ENCODE data around the gene RGS3.
A peak's percentile ranks its signal among the peaks of the same experiment; 100 is the strongest.

The RGS3 gene

GRCh38 chr9:113585555-113585954, 122.0 kb downstream of the RGS3 start:
- no peak for DNase-seq (ENCODE audit: low spot score)

- DNase-seq (ENCODE audit: low spot score): no peak
Measured at GRCh38 chr9:113587471-113588031, 124.0 kb downstream of the RGS3 start.

- DNase-seq (ENCODE audit: low spot score): no peak
Measured at GRCh38 chr9:113588242-113588810, 124.8 kb downstream of the RGS3 start.

GRCh38 chr9:113588936-113589335, 125.4 kb downstream of the RGS3 start:
- DNase-seq (ENCODE audit: low spot score): no peak

GRCh38 chr9:113589407-113589806, 125.9 kb downstream of the RGS3 start:
- DNase-seq (ENCODE audit: low spot score): no peak

GRCh38 chr9:113589890-113590289, 126.4 kb downstream of the RGS3 start:
- DNase-seq (ENCODE audit: low spot score): peak; percentile 51

- no peak for DNase-seq (ENCODE audit: low spot score)
Measured at GRCh38 chr9:113590389-113590788, 126.9 kb downstream of the RGS3 start.

- DNase-seq (ENCODE audit: low spot score): peak; percentile 88
Measured at GRCh38 chr9:113590991-113591898, 127.7 kb downstream of the RGS3 start.

- DNase-seq (ENCODE audit: low spot score): no peak
Measured at GRCh38 chr9:113591899-113592625, 128.5 kb downstream of the RGS3 start.

- DNase-seq (ENCODE audit: low spot score): no peak
Measured at GRCh38 chr9:113592876-113593575, 129.5 kb downstream of the RGS3 start.

GRCh38 chr9:113593682-113594281, 130.3 kb downstream of the RGS3 start:
- peak; percentile 99 for DNase-seq (ENCODE audit: low spot score)

- no peak for DNase-seq (ENCODE audit: low spot score)
Measured at GRCh38 chr9:113594484-113595299, 131.2 kb downstream of the RGS3 start.

- DNase-seq (ENCODE audit: low spot score): no peak
Measured at GRCh38 chr9:113596616-113597320, 133.2 kb downstream of the RGS3 start.

GRCh38 chr9:113597390-113598241, 134.1 kb downstream of the RGS3 start:
- DNase-seq (ENCODE audit: low spot score): no peak

GRCh38 chr9:113598451-113598850, 134.9 kb downstream of the RGS3 start:
- DNase-seq (ENCODE audit: low spot score): no peak

GRCh38 chr9:113598883-113599282, 135.4 kb downstream of the RGS3 start:
- DNase-seq (ENCODE audit: low spot score): no peak

GRCh38 chr9:113599646-113600022, 136.1 kb downstream of the RGS3 start:
- peak; percentile 72 for DNase-seq (ENCODE audit: low spot score)

GRCh38 chr9:113600023-113600823, 136.7 kb downstream of the RGS3 start:
- peak; percentile 40 for DNase-seq (ENCODE audit: low spot score)
